ENCODE measurements around the gene HRH2.

The HRH2 gene

GRCh38 chr5:175736652-175737051, 78.8 kb downstream of the HRH2 start:
- no peak for TF ChIP-seq EZH2 (IDR thresholded peaks at IDR 0.05; ENCODE audit: borderline replicate concordance, low read length)
- no peak for TF ChIP-seq CTCF (IDR thresholded peaks at IDR 0.05; ENCODE audit: low read length)
- Histone ChIP-seq H2AFZ (ENCODE audit: low read length) (no peak overlapping the region), H3K27me3 (ENCODE audit: insufficient read depth, low read length) (no peaks in the 10 kb centered on the region), H4K20me1 (ENCODE audit: insufficient read depth, low read length) (no peaks in the 10 kb centered on the region), H3K4me3 (ENCODE audit: low read depth, low read length, poor library complexity, severe bottlenecking) (no peak overlapping the region), H3K9ac (ENCODE audit: low read length) (no peak overlapping the region), H3F3A (ENCODE audit: insufficient read depth, low read length) (no peaks in the 10 kb centered on the region), H3K36me3 (ENCODE audit: insufficient read depth, low read length) (no peaks in the 10 kb centered on the region), H3K4me1 (ENCODE audit: insufficient read depth, low read length, severe bottlenecking) (no peaks in the 10 kb centered on the region), H3K9me3 (ENCODE audit: low read length) (no peaks in the 10 kb centered on the region), H3K9me2 (ENCODE audit: low read depth, low read length) (no peaks in the 10 kb centered on the region), H3K79me2 (ENCODE audit: insufficient read depth, low read length) (no peaks in the 10 kb centered on the region), H3K4me2 (ENCODE audit: low read length) (no peak overlapping the region), H3K27ac (ENCODE audit: low read depth, low read length, poor library complexity, severe bottlenecking) (no peak overlapping the region)

- no peak overlapping the region for H3K4me2 ChIP-seq (ENCODE audit: low read length)
- H3K9ac ChIP-seq (ENCODE audit: low read length), result no peak overlapping the region
- no peaks in the 10 kb centered on the region for H3K9me2 ChIP-seq (ENCODE audit: low read depth, low read length)
- no peaks in the 10 kb centered on the region for H4K20me1 ChIP-seq (ENCODE audit: insufficient read depth, low read length)
- no peaks in the 10 kb centered on the region for H3F3A ChIP-seq (ENCODE audit: insufficient read depth, low read length)
- no peak for TF ChIP-seq CTCF (IDR thresholded peaks at IDR 0.05; ENCODE audit: low read length)
- TF ChIP-seq EZH2 (IDR thresholded peaks at IDR 0.05; ENCODE audit: borderline replicate concordance, low read length), result no peak
- no peak overlapping the region for H3K4me3 ChIP-seq (ENCODE audit: low read depth, low read length, poor library complexity, severe bottlenecking)
- H3K27me3 ChIP-seq (ENCODE audit: insufficient read depth, low read length), result no peaks in the 10 kb centered on the region
- H3K27ac ChIP-seq (ENCODE audit: low read depth, low read length, poor library complexity, severe bottlenecking), result no peak overlapping the region
- H3K4me1 ChIP-seq (ENCODE audit: insufficient read depth, low read length, severe bottlenecking), result no peaks in the 10 kb centered on the region
- no peaks in the 10 kb centered on the region for H3K9me3 ChIP-seq (ENCODE audit: low read length)
- H2AFZ ChIP-seq (ENCODE audit: low read length), result no peak overlapping the region
- H3K79me2 ChIP-seq (ENCODE audit: insufficient read depth, low read length), result no peaks in the 10 kb centered on the region
- H3K36me3 ChIP-seq (ENCODE audit: insufficient read depth, low read length), result no peaks in the 10 kb centered on the region
Measured at GRCh38 chr5:175737481-175737880, 79.6 kb downstream of the HRH2 start.

GRCh38 chr5:175738126-175738525, 80.3 kb downstream of the HRH2 start:
- H3K4me2 ChIP-seq (ENCODE audit: low read length), result no peak overlapping the region
- H3K9ac ChIP-seq (ENCODE audit: low read length), result no peak overlapping the region
- no peaks in the 10 kb centered on the region for H3K9me2 ChIP-seq (ENCODE audit: low read depth, low read length)
- H3F3A ChIP-seq (ENCODE audit: insufficient read depth, low read length), result no peaks in the 10 kb centered on the region
- H4K20me1 ChIP-seq (ENCODE audit: insufficient read depth, low read length), result no peaks in the 10 kb centered on the region
- H3K27ac ChIP-seq (ENCODE audit: low read depth, low read length, poor library complexity, severe bottlenecking), result no peak overlapping the region
- H3K4me1 ChIP-seq (ENCODE audit: insufficient read depth, low read length, severe bottlenecking), result no peaks in the 10 kb centered on the region
- H2AFZ ChIP-seq (ENCODE audit: low read length), result no peak overlapping the region
- no peaks in the 10 kb centered on the region for H3K36me3 ChIP-seq (ENCODE audit: insufficient read depth, low read length)
- no peak overlapping the region for H3K4me3 ChIP-seq (ENCODE audit: low read depth, low read length, poor library complexity, severe bottlenecking)
- no peaks in the 10 kb centered on the region for H3K27me3 ChIP-seq (ENCODE audit: insufficient read depth, low read length)
- no peaks in the 10 kb centered on the region for H3K79me2 ChIP-seq (ENCODE audit: insufficient read depth, low read length)
- no peaks in the 10 kb centered on the region for H3K9me3 ChIP-seq (ENCODE audit: low read length)
- TF ChIP-seq CTCF (IDR thresholded peaks at IDR 0.05; ENCODE audit: low read length), result no peak
- no peak for TF ChIP-seq EZH2 (IDR thresholded peaks at IDR 0.05; ENCODE audit: borderline replicate concordance, low read length)

All from OCI-LY1 (cell line).